HepG2 (cell line): ENCODE data around the gene MVK. TPM values are rescaled to one million over a fixed set of nuclear protein-coding genes. Genes with fewer than 3 reads are reported as not detected.

Source experiments
- BCLAF1 ChIP-seq: fragments of 450-650 bp; IDR thresholded peaks from 2 replicates; pipeline ENCODE4 v1.6.1; 2017; ENCODE audit warnings: mild to moderate bottlenecking
- CEBPZ ChIP-seq: IDR thresholded peaks from 2 replicates; pipeline ENCODE4 v1.6.1; 2012; ENCODE audit warnings: low read length, improper control_type of control experiment
- HCFC1 ChIP-seq: fragments of 150-350 bp; IDR thresholded peaks from 2 replicates; pipeline ENCODE4 v1.6.1; 2014; ENCODE audit warnings: low read depth, low read length
- IKZF5 ChIP-seq: IDR thresholded peaks from 2 replicates; pipeline ENCODE4 v1.6.1; 2018; ENCODE audit warnings: missing genetic modification reagents, mild to moderate bottlenecking, missing compliant biosample characterization
- MZF1 ChIP-seq: sonication (generic); formaldehyde crosslinking; IDR thresholded peaks from 2 replicates; pipeline ENCODE4 v1.8.1; 2023; ENCODE audit warnings: mild to moderate bottlenecking, missing genetic modification reagents, borderline replicate concordance
- PCBP2 ChIP-seq: fragments of 200-400 bp; formaldehyde crosslinking; optimal IDR thresholded peaks from 2 replicates; pipeline ENCODE3; 2018; ENCODE audit warnings: low read length, low read depth; ENCODE audit not compliant: poor library complexity, severe bottlenecking
- POGZ ChIP-seq: sonication (generic); formaldehyde crosslinking; IDR thresholded peaks from 2 replicates; pipeline ENCODE4 v1.4.0; 2020; ENCODE audit warnings: mild to moderate bottlenecking, missing genetic modification reagents
- SKIL ChIP-seq: sonication (generic); formaldehyde crosslinking; IDR thresholded peaks from 2 replicates; pipeline ENCODE4 v1.8.0; 2022; ENCODE audit warnings: missing genetic modification reagents, mild to moderate bottlenecking, moderate library complexity, borderline replicate concordance
- SNAI1 ChIP-seq: sonication (generic); formaldehyde crosslinking; IDR thresholded peaks from 2 replicates; pipeline ENCODE4 v1.5.0; 2020; ENCODE audit warnings: mild to moderate bottlenecking, missing genetic modification reagents, borderline replicate concordance
- SOX13 ChIP-seq, 3 experiments: fragments of 450-650 bp in 1 of 3; sonication (generic) in 1 of 3; formaldehyde crosslinking in 1 of 3; IDR thresholded peaks in 2 of 3; conservative IDR thresholded peaks in 1 of 3; 2 replicates each; pipeline versions ENCODE4 v1.5.0 to v1.6.1; 2016 to 2020; ENCODE audit warnings: antibody characterized with exemption in 1 of 3, mild to moderate bottlenecking in 1 of 3, missing compliant biosample characterization in 1 of 3, missing genetic modification reagents in 1 of 3, moderate library complexity in 1 of 3
- SP1 ChIP-seq, 2 experiments: fragments of 450-650 bp in 1 of 2; sonication (generic) in 1 of 2; formaldehyde crosslinking in 1 of 2; IDR thresholded peaks; 2 replicates each; pipeline versions ENCODE4 v1.4.0 to v1.6.1; 2016 to 2020; ENCODE audit warnings: missing genetic modification reagents in 1 of 2
- ZNF12 ChIP-seq: sonication (generic); formaldehyde crosslinking; IDR thresholded peaks from 2 replicates; pipeline ENCODE4 v1.5.0; 2020; ENCODE audit warnings: missing genetic modification reagents
- ZNF205 ChIP-seq: IDR thresholded peaks from 2 replicates; pipeline ENCODE4 v1.6.1; 2018; ENCODE audit warnings: missing biosample characterization, missing genetic modification reagents
- ZNF24 ChIP-seq: fragments of 450-650 bp; IDR thresholded peaks from 2 replicates; pipeline ENCODE4 v1.6.1; 2017; ENCODE audit warnings: antibody characterized with exemption, mild to moderate bottlenecking
- ZNF33B ChIP-seq: sonication (generic); formaldehyde crosslinking; IDR thresholded peaks from 2 replicates; pipeline ENCODE4 v1.5.1; 2020; ENCODE audit warnings: mild to moderate bottlenecking, missing genetic modification reagents
- ZNF431 ChIP-seq: sonication (generic); formaldehyde crosslinking; IDR thresholded peaks from 2 replicates; pipeline ENCODE4 v1.9.0; 2022; ENCODE audit warnings: missing genetic modification reagents, low read depth, mild to moderate bottlenecking, borderline replicate concordance
- ZNF629 ChIP-seq: sonication (generic); formaldehyde crosslinking; conservative IDR thresholded peaks from 2 replicates; pipeline ENCODE4 v1.5.0; 2020; ENCODE audit warnings: missing genetic modification reagents
- polyA plus RNA-seq, 8 experiments: library from polyadenylated mRNA; depleted of rRNA in 3 of 8; stranded (reverse) in 7 of 8; unstranded in 1 of 8; fragments of >200 nt; fragmentation: Illumina TruSeq in 4 of 8; extraction: Trizol in 4 of 8; gene quantifications; 2 replicates each; pipeline versions ENCODE4 v1.2.1 to v1.2.3, GENCODE V29; 2011 to 2016; ENCODE audit warnings: low read depth in 4 of 8, missing spikeins in 1 of 8, mixed read lengths in 1 of 8; ENCODE audit not compliant: insufficient read depth in 1 of 8
- total RNA-seq, 5 experiments: library from RNA; depleted of rRNA; stranded (reverse); fragments of >200 nt; fragmentation: Illumina TruSeq; extraction: Trizol; gene quantifications; 2 replicates each; pipeline ENCODE4 v1.2.3, GENCODE V29; 2016; ENCODE audit warnings: low read depth in 1 of 5

Gene MVK
- total and polyA plus RNA-seq, 2 of the 13 experiments (the other 11 are each of a cell fraction or from before 2014, with no cell fraction given), result 11.6 to 66.9 TPM

- TF ChIP-seq IKZF5 (CRISPR knock-in tag) (no peak), ZNF33B (CRISPR knock-in tag) (no peak), MZF1 (CRISPR knock-in tag) (no peak), SP1 (IDR thresholded peaks at IDR 0.05) (no peak), SP1 (CRISPR knock-in tag; IDR thresholded peaks at IDR 0.05) (no peak; the same call in 1 of the 2 replicates), SNAI1 (CRISPR knock-in tag) (no peak), SKIL (0 out of 2 replicates have a peak, but pooled peaks have one; percentile 45), ZNF629 (CRISPR knock-in tag) (no peak), ZNF12 (no peak), BCLAF1 (no peak), CEBPZ (no peak), ZNF205 (CRISPR knock-in tag) (no peak), SOX13 (IDR thresholded peaks at IDR 0.05) (no peak), SOX13 (CRISPR knock-in tag; conservative IDR thresholded peaks at IDR 0.05 in 1 of 2, IDR thresholded peaks at IDR 0.05 in 1 of 2) (peak; percentile 13 to 61; a peak in 1 of 4 replicates), HCFC1 (no peak), ZNF431 (CRISPR knock-in tag) (no peak), POGZ (no peak), ZNF24 (peak; percentile 96), PCBP2 (no peak)
Observed at GRCh38 chr12:109586385-109587296, 13.0 kb downstream of the MVK start (continued).
